Upper lobe of left lung (tissue), 6 donors: Measurements from ENCODE around the gene OPCML. TPM values are rescaled to one million over a fixed set of nuclear protein-coding genes. Genes with fewer than 3 reads are reported as not detected.

Source experiments
- ATAC-seq, 2 donors: fragments of 200-7000 bp; cut with Tn5 transposase; one replicate each; pipeline ENCODE4 v1.9.1; 2022; ENCODE audit warnings: mild to moderate bottlenecking in 2 of 2, moderate library complexity in 2 of 2; ENCODE audit not compliant: low FRiP score in 2 of 2
- DNase-seq, 2 donors: peaks; one replicate each; pipeline ENCODE4 v3.0.0-alpha.2; 2019 to 2020
- H3K27ac ChIP-seq, 4 donors: fragments of 200-600 bp; sonication (generic); one replicate each; pipeline ENCODE4 v1.5.1; 2016 to 2019
- H3K27me3 ChIP-seq, 4 donors: fragments of 200-600 bp; sonication (generic); one replicate each; pipeline ENCODE4 v1.5.1; 2017 to 2019
- H3K36me3 ChIP-seq, 4 donors: fragments of 200-600 bp; sonication (generic); one replicate each; pipeline ENCODE4 v1.5.1; 2016 to 2019
- H3K4me1 ChIP-seq, 4 donors: fragments of 200-600 bp; sonication (generic); one replicate each; pipeline ENCODE4 v1.5.1; 2018 to 2019
- H3K4me3 ChIP-seq, 4 donors: fragments of 200-600 bp; sonication (generic); one replicate each; pipeline ENCODE4 v1.5.1; 2017 to 2019; ENCODE audit warnings: mild to moderate bottlenecking in 2 of 4, moderate library complexity in 1 of 4
- H3K9me3 ChIP-seq, 4 donors: fragments of 200-600 bp; sonication (generic); one replicate each; pipeline ENCODE4 v1.5.1; 2018 to 2019
- CTCF ChIP-seq, 6 experiments: fragments of 450-650 bp in 4 of 6; fragments of 200-600 bp in 2 of 6; sonication (generic) in 2 of 6; IDR thresholded peaks; one replicate each; pipeline ENCODE4 v1.5.1; 2016 to 2019; ENCODE audit warnings: antibody characterized with exemption in 6 of 6
- EP300 ChIP-seq, 4 donors: sonication (generic); formaldehyde crosslinking; IDR thresholded peaks; one replicate each; pipeline ENCODE4 v1.5.1; 2017; ENCODE audit warnings: antibody characterized with exemption in 4 of 4, control low read depth in 2 of 4
- POLR2A ChIP-seq, 4 donors: fragments of 450-650 bp; IDR thresholded peaks; one replicate each; pipeline ENCODE4 v1.5.1; 2016 to 2017; ENCODE audit warnings: antibody characterized with exemption in 4 of 4, mild to moderate bottlenecking in 2 of 4
- POLR2AphosphoS5 ChIP-seq, 2 donors: sonication (generic); formaldehyde crosslinking; IDR thresholded peaks; one replicate each; pipeline ENCODE4 v1.5.1; 2017; ENCODE audit warnings: antibody characterized with exemption in 2 of 2
- WGBS, 2 donors: methylation state at CpG; one replicate each; pipeline ENCODE4 v1.1.5; 2017 to 2018; 5-methylcytosine and 5-hydroxymethylcytosine counted together
- total RNA-seq, 6 donors: library from RNA; depleted of rRNA in 4 of 6; stranded (reverse); fragments of >200 nt in 4 of 6; gene quantifications; one replicate each; pipeline versions ENCODE4 v1.1.0 to v1.2.1, GENCODE V29; 2016 to 2021
- donor health status: DM: no; HTN: no; CAD: no; lungs with moderate emphysema.
- donor health status: DM: no; HTN: yes; CAD: no; lungs with severe emphysema.

The OPCML gene
- total RNA-seq, 6 donors from 2014 or later, result 0.10 TPM; not detected in 5

- DNase-seq, result no peak
- WGBS, 2 donors, result 79 to 90% methylated on average over 8 of the region's 8 CpGs
- Histone ChIP-seq H3K27me3 (no peaks in the 10 kb centered on the region), H3K9me3 (no peaks in the 10 kb centered on the region), H3K4me3 (no peak overlapping the region), H3K27ac (no peak overlapping the region), H3K36me3 (no peaks in the 10 kb centered on the region), H3K4me1 (no peaks in the 10 kb centered on the region)
- ATAC-seq, result no peak
- TF ChIP-seq EP300 (IDR thresholded peaks at IDR 0.05), result no peak
- TF ChIP-seq CTCF (IDR thresholded peaks at IDR 0.05), result no peak
- TF ChIP-seq POLR2AphosphoS5 (IDR thresholded peaks at IDR 0.05), result no peak
- TF ChIP-seq POLR2A (IDR thresholded peaks at IDR 0.05), result no peak
Observed at GRCh38 chr11:133239575-133239974, 292.7 kb downstream of the OPCML start.

GRCh38 chr11:133238495-133238894, 293.8 kb downstream of the OPCML start:
- Histone ChIP-seq H3K4me3 (no peak overlapping the region), H3K4me1 (no peaks in the 10 kb centered on the region), H3K36me3 (no peaks in the 10 kb centered on the region), H3K27me3 (no peaks in the 10 kb centered on the region), H3K27ac (no peak overlapping the region), H3K9me3 (no peaks in the 10 kb centered on the region)
- no peak for ATAC-seq
- WGBS, 2 donors, result 63 to 77% methylated on average over 10 of the region's 10 CpGs
- DNase-seq, result no peak
- TF ChIP-seq POLR2AphosphoS5 (IDR thresholded peaks at IDR 0.05), result no peak
- TF ChIP-seq EP300 (IDR thresholded peaks at IDR 0.05), result no peak
- TF ChIP-seq CTCF (IDR thresholded peaks at IDR 0.05), result no peak
- TF ChIP-seq POLR2A (IDR thresholded peaks at IDR 0.05), result no peak

GRCh38 chr11:133238027-133238426, 294.3 kb downstream of the OPCML start:
- Histone ChIP-seq H3K27ac (no peak overlapping the region), H3K4me3 (no peak overlapping the region), H3K9me3 (no peaks in the 10 kb centered on the region), H3K27me3 (no peaks in the 10 kb centered on the region), H3K4me1 (no peaks in the 10 kb centered on the region), H3K36me3 (no peaks in the 10 kb centered on the region)
- ATAC-seq (no peak), DNase-seq (no peak)
- TF ChIP-seq EP300 (IDR thresholded peaks at IDR 0.05) (no peak), CTCF (IDR thresholded peaks at IDR 0.05) (no peak), POLR2AphosphoS5 (IDR thresholded peaks at IDR 0.05) (no peak), POLR2A (IDR thresholded peaks at IDR 0.05) (no peak)
- 81 to 92% methylated on average over 2 of the region's 2 CpGs for WGBS, 2 donors

GRCh38 chr11:133235381-133235780, 296.9 kb downstream of the OPCML start:
- Histone ChIP-seq H3K4me3 (no peak overlapping the region), H3K36me3 (no peaks in the 10 kb centered on the region), H3K27ac (no peak overlapping the region), H3K9me3 (no peaks in the 10 kb centered on the region), H3K4me1 (no peaks in the 10 kb centered on the region), H3K27me3 (no peaks in the 10 kb centered on the region)
- DNase-seq (no peak), ATAC-seq (no peak)
- 52 to 81% methylated on average over 3 of the region's 3 CpGs for WGBS, 2 donors
- TF ChIP-seq CTCF (IDR thresholded peaks at IDR 0.05) (no peak), POLR2AphosphoS5 (IDR thresholded peaks at IDR 0.05) (no peak), EP300 (IDR thresholded peaks at IDR 0.05) (no peak), POLR2A (IDR thresholded peaks at IDR 0.05) (no peak)

GRCh38 chr11:133234883-133235282, 297.4 kb downstream of the OPCML start:
- Histone ChIP-seq H3K9me3 (no peaks in the 10 kb centered on the region), H3K36me3 (no peaks in the 10 kb centered on the region), H3K4me3 (no peak overlapping the region), H3K4me1 (no peaks in the 10 kb centered on the region), H3K27ac (no peak overlapping the region), H3K27me3 (no peaks in the 10 kb centered on the region)
- no peak for DNase-seq
- TF ChIP-seq POLR2AphosphoS5 (IDR thresholded peaks at IDR 0.05) (no peak), EP300 (IDR thresholded peaks at IDR 0.05) (no peak), POLR2A (IDR thresholded peaks at IDR 0.05) (no peak), CTCF (IDR thresholded peaks at IDR 0.05) (no peak)
- ATAC-seq, result no peak
- WGBS, 2 donors, result 45 to 72% methylated on average over 9 of the region's 9 CpGs
